Hepatocyte (in vitro differentiated cells): ENCODE data around the gene TMEM11.

Experiments
- CTCF ChIP-seq: fragments of 200-600 bp; sonication (generic); IDR thresholded peaks from 2 replicates; pipeline ENCODE4 v1.5.1; 2016; ENCODE audit warnings: antibody characterized with exemption, mild to moderate bottlenecking; ENCODE audit not compliant: poor library complexity
- EZH2phosphoT487 ChIP-seq: fragments of 200-600 bp; sonication (generic); IDR thresholded peaks from one replicate; pipeline ENCODE4 v1.6.1; 2018; ENCODE audit warnings: antibody characterized with exemption, mild to moderate bottlenecking, low read depth, moderate library complexity; ENCODE audit not compliant: unreplicated experiment, severe bottlenecking

GRCh38 chr17:21210411-21211076 is 3.4 kb downstream of the TMEM11 start:
- TF ChIP-seq CTCF (no peak), EZH2phosphoT487 (no peak)
